K562 (cell line): ENCODE measurements around the gene UTP4. TPM values are rescaled to one million over a fixed set of nuclear protein-coding genes. Genes with fewer than 3 reads are reported as not detected.

Experiments
- ATAC-seq: fragments of 200-7000 bp; cut with Tn5 transposase; 3 replicates; pipeline ENCODE4 v1.9.1; 2020; ENCODE audit warnings: moderate library complexity
- BruUV-seq: library from RNA; stranded (reverse); fragments of 400-500 nt; replicated peaks from 2 replicates; lab custom pipeline; 2021; lab: Mats Ljungman, UMichigan
- CTCF ChIA-PET: fragments of 300-600 bp; formaldehyde crosslinking; extraction: SDS; loops from one replicate; lab custom pipeline; 2021; ENCODE audit warnings: low intra/inter-chr PET ratio; lab: Yijun Ruan, JAX
- POLR2A ChIA-PET: fragments of 300-600, 350-650 bp; sonication (Branson Sonifier 250); formaldehyde crosslinking; extraction: SDS; loops from one replicate; lab custom pipeline; 2021; ENCODE audit warnings: antibody characterized with exemption, inconsistent platforms; lab: Yijun Ruan, JAX
- DNase-seq, 4 experiments: peaks; one replicate each; pipeline versions ENCODE4 v3.0.0 to v3.0.0-alpha.2; 2011 to 2018; ENCODE audit warnings: low spot score in 3 of 4, mixed read lengths in 3 of 4; ENCODE audit errors: extremely low read depth in 1 of 4
- FAIRE-seq: peaks from 2 replicates; lab custom pipeline; 2011; peaks lifted over from hg19 to GRCh38; lab: Jason Lieb, UNC
- H2AFZ ChIP-seq: 2 replicates; pipeline ENCODE4 v1.6.0; 2011; ENCODE audit warnings: low read depth, low read length, control low read depth, inconsistent platforms
- H3K27ac ChIP-seq: fragments of 200-600 bp; 3 replicates; pipeline ENCODE4 v1.8.0; 2011; ENCODE audit warnings: low read depth, mild to moderate bottlenecking, control low read depth, inconsistent platforms, low read length, moderate library complexity, mixed read lengths; ENCODE audit errors: extremely low read depth
- H3K27me3 ChIP-seq, 2 experiments: fragments of 300-600 bp in 1 of 2; 2 replicates in 1 of 2; 3 replicates in 1 of 2; pipeline versions ENCODE4 v1.6.0 to v1.8.0; 2011; ENCODE audit warnings: inconsistent platforms in 2 of 2, low read length in 2 of 2, mild to moderate bottlenecking in 1 of 2, mixed read lengths in 1 of 2, moderate library complexity in 1 of 2; ENCODE audit not compliant: control insufficient read depth in 2 of 2, insufficient read depth in 2 of 2
- H3K36me3 ChIP-seq: fragments of 300-600 bp; 3 replicates; pipeline ENCODE4 v1.8.0; 2011; ENCODE audit warnings: mild to moderate bottlenecking, low read length, inconsistent platforms; ENCODE audit not compliant: control insufficient read depth, insufficient read depth
- H3K4me1 ChIP-seq, 2 experiments: fragments of 200-600 bp in 1 of 2; replicated peaks in 1 of 2; 2 replicates in 1 of 2; 3 replicates in 1 of 2; pipeline versions ENCODE4 v1.5.1 to v1.8.0; 2011; ENCODE audit warnings: inconsistent platforms in 2 of 2, low read length in 2 of 2, mild to moderate bottlenecking in 1 of 2, mixed read lengths in 1 of 2, moderate library complexity in 1 of 2; ENCODE audit not compliant: control insufficient read depth in 2 of 2, insufficient read depth in 2 of 2
- H3K4me2 ChIP-seq: 2 replicates; pipeline ENCODE4 v1.6.1; 2011; ENCODE audit warnings: low read length, control low read depth, inconsistent platforms, mixed read lengths; ENCODE audit not compliant: insufficient read depth
- H3K4me3 ChIP-seq: fragments of 200-600 bp; sonication (generic), shearing (Covaris generic); 2 replicates; pipeline ENCODE4 v1.5.1; 2016; ENCODE audit warnings: control low read depth, inconsistent platforms
- H3K79me2 ChIP-seq: fragments of 200-600 bp; 3 replicates; pipeline ENCODE4 v1.8.0; 2011; ENCODE audit warnings: low read length, inconsistent platforms; ENCODE audit not compliant: control insufficient read depth, insufficient read depth
- H3K9ac ChIP-seq, 2 experiments: 2 replicates each; pipeline versions ENCODE4 v1.6.0 to v1.6.1; 2011; ENCODE audit warnings: low read depth in 2 of 2, low read length in 2 of 2, control low read depth in 1 of 2, inconsistent platforms in 1 of 2, mild to moderate bottlenecking in 1 of 2, mixed read lengths in 1 of 2; ENCODE audit not compliant: insufficient read depth in 1 of 2
- H3K9me1 ChIP-seq: one replicate; pipeline ENCODE4 v1.6.0; 2011; ENCODE audit warnings: inconsistent platforms, mild to moderate bottlenecking, low read length, moderate library complexity; ENCODE audit not compliant: control insufficient read depth, insufficient read depth
- H3K9me3 ChIP-seq: replicated peaks from 2 replicates; pipeline ENCODE4 v1.5.1; 2011; ENCODE audit warnings: low read depth, low read length, inconsistent platforms; ENCODE audit not compliant: control insufficient read depth, insufficient read depth
- H4K20me1 ChIP-seq: replicated peaks from 2 replicates; pipeline ENCODE4 v1.6.1; 2011; ENCODE audit warnings: low read length, inconsistent platforms, mixed read lengths; ENCODE audit not compliant: control insufficient read depth, insufficient read depth
- ARID3B ChIP-seq: fragments of 250-450 bp; sonication (Bioruptor Pico); IDR thresholded peaks from 2 replicates; pipeline ENCODE4 v1.4.0; 2020; ENCODE audit warnings: borderline replicate concordance
- BMI1 ChIP-seq: fragments of 150-350 bp; IDR thresholded peaks from 2 replicates; pipeline ENCODE4 v1.6.1; 2014; ENCODE audit warnings: low read length
- ELF1 ChIP-seq: fragments of 200-800 bp; sonication (Bioruptor generic); IDR thresholded peaks from 2 replicates; pipeline ENCODE4 v1.6.1; 2016; ENCODE audit warnings: missing genetic modification characterization, missing compliant biosample characterization
- FOXA1 ChIP-seq: fragments of 450-650 bp; IDR thresholded peaks from 2 replicates; pipeline ENCODE4 v1.6.1; 2016; ENCODE audit warnings: mild to moderate bottlenecking, borderline replicate concordance
- HDAC1 ChIP-seq, 2 experiments: fragments of 450-650 bp; IDR thresholded peaks; 2 replicates each; pipeline ENCODE4 v1.6.1; 2016 to 2017; ENCODE audit warnings: inconsistent platforms in 1 of 2, mild to moderate bottlenecking in 1 of 2, moderate library complexity in 1 of 2
- IRF9 ChIP-seq: fragments of 450-650 bp; IDR thresholded peaks from 2 replicates; pipeline ENCODE4 v1.6.1; 2016; ENCODE audit warnings: missing biosample characterization, missing genetic modification characterization
- MAFG ChIP-seq: fragments of 450-650 bp; conservative IDR thresholded peaks from 2 replicates; pipeline ENCODE4 v1.6.1; 2016; ENCODE audit warnings: missing genetic modification characterization, missing compliant biosample characterization
- MLLT1 ChIP-seq, 2 experiments: fragments of 450-650 bp; IDR thresholded peaks; 2 replicates each; pipeline ENCODE4 v1.6.1; 2016
- NFE2L1 ChIP-seq: fragments of 450-650 bp; IDR thresholded peaks from 2 replicates; pipeline ENCODE4 v1.6.1; 2016; ENCODE audit warnings: missing genetic modification characterization, low read depth, mild to moderate bottlenecking, missing compliant biosample characterization, moderate library complexity, borderline replicate concordance
- NRF1 ChIP-seq, 2 experiments: fragments of 450-650 bp; IDR thresholded peaks in 1 of 2; conservative IDR thresholded peaks in 1 of 2; 2 replicates each; pipeline ENCODE4 v1.6.1; 2014; ENCODE audit warnings: mild to moderate bottlenecking in 2 of 2
- RFX7 ChIP-seq: fragments of 250-450 bp; sonication (Bioruptor Pico); IDR thresholded peaks from 2 replicates; pipeline ENCODE4 v1.5.1; 2021; ENCODE audit warnings: mild to moderate bottlenecking
- TAF1 ChIP-seq: IDR thresholded peaks from 2 replicates; pipeline ENCODE4 v1.6.1; 2011; ENCODE audit warnings: mild to moderate bottlenecking, low read length, moderate library complexity; ENCODE audit not compliant: insufficient read depth, control insufficient read depth, severe bottlenecking; ENCODE audit errors: extremely low read depth
- XRCC4 ChIP-seq: IDR thresholded peaks from one replicate; pipeline ENCODE4 v1.6.1; 2011; ENCODE audit not compliant: insufficient read depth, insufficient read length; ENCODE audit errors: extremely low read depth
- ZC3H4 ChIP-seq: sonication (generic); formaldehyde crosslinking; IDR thresholded peaks from 2 replicates; pipeline ENCODE4 v1.9.0; 2021; ENCODE audit warnings: missing genetic modification reagents, borderline replicate concordance
- ZFP30 ChIP-seq: fragments of 250-450 bp; sonication (Bioruptor Pico); IDR thresholded peaks from 2 replicates; pipeline ENCODE4 v1.8.0; 2022; ENCODE audit warnings: moderate library complexity, mild to moderate bottlenecking, inconsistent platforms, borderline replicate concordance
- ZKSCAN3 ChIP-seq: fragments of 250-450 bp; sonication (Bioruptor Pico); IDR thresholded peaks from 2 replicates; pipeline ENCODE4 v1.4.0; 2020
- ZNF311 ChIP-seq: fragments of 250-450 bp; sonication (Bioruptor Pico); IDR thresholded peaks from 2 replicates; pipeline ENCODE4 v1.4.0; 2020; ENCODE audit warnings: mild to moderate bottlenecking, moderate library complexity
- ZNF512 ChIP-seq: IDR thresholded peaks from 2 replicates; pipeline ENCODE4 v1.6.1; 2016; ENCODE audit warnings: missing genetic modification characterization, missing compliant biosample characterization
- ZNF668 ChIP-seq: fragments of 250-450 bp; sonication (Bioruptor Pico); IDR thresholded peaks from 2 replicates; pipeline ENCODE4 v1.8.0; 2022; ENCODE audit warnings: mild to moderate bottlenecking, inconsistent platforms
- WGBS: fragments of 100-300 bp; shearing (Covaris generic); methylation state at CpG from one replicate; pipeline ENCODE4 v1.1.6; 2016; ENCODE audit warnings: low coverage, mixed read lengths; ENCODE audit not compliant: insufficient coverage; ENCODE audit errors: missing lambda C conversion rate; 5-methylcytosine and 5-hydroxymethylcytosine counted together
- in situ Hi-C: fragments of 300-500 bp; cut with MboI; formaldehyde crosslinking; loops from 4 replicates; pipeline ENCODE4 v1.15.0; 2018; ENCODE audit warnings: inconsistent platforms, mixed read lengths
- intact Hi-C: fragments of 100-400 bp; cut with micrococcal nuclease; formaldehyde crosslinking; loops from 2 replicates; pipeline ENCODE4 v1.14.2; 2022
- polyA plus RNA-seq, 8 experiments: library from polyadenylated mRNA; depleted of rRNA in 4 of 8; stranded (reverse) in 5 of 8; unstranded in 3 of 8; fragments of >200 nt; fragmentation: Nextera tagmentation in 2 of 8; fragmentation: Illumina TruSeq in 1 of 8; extraction: Ambion mirVana in 2 of 8; extraction: Trizol in 1 of 8; gene quantifications; 2 replicates each; pipeline versions ENCODE4 v1.2.1 to v1.2.3, GENCODE V29; 2011 to 2014; ENCODE audit warnings: inconsistent platforms in 1 of 8, missing spikeins in 1 of 8
- total RNA-seq, 7 experiments: library from RNA; depleted of rRNA in 6 of 7; stranded (reverse); fragments of >200 nt in 6 of 7; fragmentation: Illumina TruSeq in 2 of 7; extraction: Trizol in 2 of 7; gene quantifications; 2 replicates each; pipeline versions ENCODE4 v1.2.1 to v1.2.3, GENCODE V29; 2011 to 2021; ENCODE audit warnings: low replicate concordance in 1 of 7

The UTP4 gene
- total and polyA plus RNA-seq, 9 of the 15 experiments (the other 6 are each of a cell fraction or from before 2014, with no cell fraction given): 46.1 to 203 (median 145) TPM

- FAIRE-seq (no peak), DNase-seq (peak in 2 of 4 experiments; percentile 11 to 24), ATAC-seq (no peak; the same call in 2 of the 3 replicates)
- WGBS: 0% methylated on average over 1 of the region's 1 CpG
- ChIA-PET CTCF (no interaction called here), POLR2A (interaction anchor here (0.5 to 2.5 kb wide), 3 partner anchors 9 to 684 kb away, joined by 3 to 5 read pairs (median 4); no protein-coding TSS in a partner anchor)
- Histone ChIP-seq H4K20me1 (peaks cover 3% of the 10 kb centered on the region; the same call in 1 of the 2 replicates), H3K9me1 (no peaks in the 10 kb centered on the region), H3K9ac (no peak overlapping the region), H3K36me3 (no peaks in the 10 kb centered on the region), H3K4me1 (peaks cover 9 to 10% of the 10 kb centered on the region in 2 experiments; a peak in 4 of 5 replicates), H3K27me3 (no peaks in the 10 kb centered on the region), H2AFZ (no peak overlapping the region), H3K27ac (no peak overlapping the region), H3K79me2 (no peaks in the 10 kb centered on the region), H3K9me3 (no peaks in the 10 kb centered on the region), H3K4me3 (no peak overlapping the region), H3K4me2 (no peak overlapping the region)
- intact Hi-C loops (no loop called here), in situ Hi-C loops (no loop called here)
- BruUV-seq: no TSS peak
- TF ChIP-seq ZNF311 (CRISPR knock-in tag): no peak
- no peak for TF ChIP-seq NFE2L1
- TF ChIP-seq IRF9 (tag): no peak
- no peak for TF ChIP-seq XRCC4
- no peak for TF ChIP-seq ZNF512 (tag)
- peak; percentile 68 for TF ChIP-seq FOXA1
- TF ChIP-seq ZC3H4 (CRISPR knock-in tag): no peak
- TF ChIP-seq ZFP30: no peak
- TF ChIP-seq MAFG (tag): peak; percentile 64
- TF ChIP-seq NRF1 (conservative IDR thresholded peaks at IDR 0.05 in 1 of 2, IDR thresholded peaks at IDR 0.05 in 1 of 2): no peak
- no peak for TF ChIP-seq HDAC1 (IDR thresholded peaks at IDR 0.05)
- TF ChIP-seq ELF1 (tag): no peak
- no peak for TF ChIP-seq MLLT1 (IDR thresholded peaks at IDR 0.05)
- no peak for TF ChIP-seq RFX7 (CRISPR knock-in tag)
- no peak for TF ChIP-seq ARID3B (CRISPR knock-in tag)
- TF ChIP-seq TAF1: no peak
- TF ChIP-seq ZNF668 (CRISPR knock-in tag): no peak
- no peak for TF ChIP-seq BMI1
- no peak for TF ChIP-seq ZKSCAN3 (CRISPR knock-in tag)
These were observed 85.0 kb downstream of the UTP4 start for GRCh38 chr16:69217433-69217832.
